ENCODE data around the gene CD68. TPM values are rescaled to one million over a fixed set of nuclear protein-coding genes. Genes with fewer than 3 reads are reported as not detected.

Gene CD68
- total RNA-seq, 2 donors from 2014 or later = 16.2 to 54.2 TPM

DNA sequence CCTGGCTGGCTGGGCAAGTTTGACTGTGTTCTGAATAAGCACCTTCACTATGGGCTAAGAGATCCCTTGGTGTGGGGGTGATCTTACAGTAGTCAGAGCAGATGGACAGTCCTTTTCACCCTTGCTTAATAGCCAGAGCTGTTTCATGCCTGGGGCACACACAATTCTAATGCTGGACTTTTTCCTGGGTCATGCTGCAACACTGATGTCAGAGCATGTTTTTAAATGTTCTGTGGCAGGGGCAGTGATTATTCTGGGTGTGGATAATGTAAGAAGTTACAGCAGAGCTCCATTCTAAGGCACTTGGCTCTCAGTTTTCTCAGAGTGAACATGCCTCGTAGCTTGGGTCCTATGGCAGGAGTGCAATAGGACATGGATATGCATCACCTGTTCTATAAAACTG lies 4.0 kb upstream of the CD68 start:
- peaks cover 0 to 55% of the 10 kb centered on the region in 2 donors for H3K4me1 ChIP-seq
- H3K4me3 ChIP-seq = no peak overlapping the region
- no peak for DNase-seq (ENCODE audit: low spot score)
- no peaks in the 10 kb centered on the region for H3K9me3 ChIP-seq
- H3K36me3 ChIP-seq = peaks cover 65% of the 10 kb centered on the region
- TF ChIP-seq, protein P1, sequence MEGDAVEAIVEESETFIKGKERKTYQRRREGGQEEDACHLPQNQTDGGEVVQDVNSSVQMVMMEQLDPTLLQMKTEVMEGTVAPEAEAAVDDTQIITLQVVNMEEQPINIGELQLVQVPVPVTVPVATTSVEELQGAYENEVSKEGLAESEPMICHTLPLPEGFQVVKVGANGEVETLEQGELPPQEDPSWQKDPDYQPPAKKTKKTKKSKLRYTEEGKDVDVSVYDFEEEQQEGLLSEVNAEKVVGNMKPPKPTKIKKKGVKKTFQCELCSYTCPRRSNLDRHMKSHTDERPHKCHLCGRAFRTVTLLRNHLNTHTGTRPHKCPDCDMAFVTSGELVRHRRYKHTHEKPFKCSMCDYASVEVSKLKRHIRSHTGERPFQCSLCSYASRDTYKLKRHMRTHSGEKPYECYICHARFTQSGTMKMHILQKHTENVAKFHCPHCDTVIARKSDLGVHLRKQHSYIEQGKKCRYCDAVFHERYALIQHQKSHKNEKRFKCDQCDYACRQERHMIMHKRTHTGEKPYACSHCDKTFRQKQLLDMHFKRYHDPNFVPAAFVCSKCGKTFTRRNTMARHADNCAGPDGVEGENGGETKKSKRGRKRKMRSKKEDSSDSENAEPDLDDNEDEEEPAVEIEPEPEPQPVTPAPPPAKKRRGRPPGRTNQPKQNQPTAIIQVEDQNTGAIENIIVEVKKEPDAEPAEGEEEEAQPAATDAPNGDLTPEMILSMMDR (IDR thresholded peaks at IDR 0.05) = no peak
- no peaks in the 10 kb centered on the region for H3K27me3 ChIP-seq
- no peak overlapping the region for H3K27ac ChIP-seq

DNA sequence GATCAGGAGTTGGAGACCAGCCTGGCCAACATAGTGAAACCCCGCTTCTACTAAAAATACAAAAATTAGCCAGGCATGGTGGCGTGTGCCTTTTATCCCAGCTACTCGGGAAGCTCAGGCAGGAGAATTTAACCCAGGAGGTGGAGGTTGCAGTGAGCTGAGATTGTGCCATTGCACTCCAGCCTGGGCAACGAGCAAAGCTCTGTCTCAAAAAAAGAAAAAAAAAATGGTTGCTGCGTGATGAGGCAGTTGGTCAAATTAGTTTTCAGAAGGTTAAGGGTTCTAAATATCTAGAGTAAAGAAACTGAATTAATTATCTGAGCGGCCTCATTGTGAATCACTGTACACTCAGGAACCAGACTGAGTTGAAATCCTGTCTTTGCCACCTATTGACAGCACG lies 3.5 kb upstream of the CD68 start:
- TF ChIP-seq, protein P1 (IDR thresholded peaks at IDR 0.05) = no peak
- no peaks in the 10 kb centered on the region for H3K9me3 ChIP-seq
- no peak overlapping the region for H3K4me3 ChIP-seq
- DNase-seq (ENCODE audit: low spot score) = no peak
- no peaks in the 10 kb centered on the region for H3K27me3 ChIP-seq
- peaks cover 0 to 59% of the 10 kb centered on the region in 2 donors for H3K4me1 ChIP-seq
- H3K27ac ChIP-seq = no peak overlapping the region
- peaks cover 60% of the 10 kb centered on the region for H3K36me3 ChIP-seq

DNA sequence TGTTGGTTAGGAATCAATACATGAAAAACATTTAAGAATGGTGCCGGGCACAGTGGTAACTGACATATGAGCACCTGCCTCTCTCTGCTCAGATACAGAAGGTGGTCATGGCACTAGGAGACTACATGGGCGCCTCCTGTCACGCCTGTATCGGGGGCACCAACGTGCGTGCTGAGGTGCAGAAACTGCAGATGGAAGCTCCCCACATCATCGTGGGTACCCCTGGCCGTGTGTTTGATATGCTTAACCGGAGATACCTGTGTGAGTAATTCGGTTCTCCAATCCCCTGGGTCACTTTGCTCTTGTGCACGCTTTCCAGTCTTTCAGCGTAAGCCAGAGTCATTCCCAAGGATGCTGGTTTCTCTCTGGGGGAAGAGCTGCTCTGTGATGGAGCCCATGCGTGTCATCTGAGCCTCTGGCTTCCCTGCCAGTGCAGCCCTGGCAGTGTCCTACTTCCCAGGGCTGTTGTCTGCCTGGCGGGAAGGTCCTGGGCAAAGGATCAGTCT lies 3.0 kb upstream of the CD68 start:
- no peak overlapping the region for H3K4me3 ChIP-seq
- H3K9me3 ChIP-seq = no peaks in the 10 kb centered on the region

DNA sequence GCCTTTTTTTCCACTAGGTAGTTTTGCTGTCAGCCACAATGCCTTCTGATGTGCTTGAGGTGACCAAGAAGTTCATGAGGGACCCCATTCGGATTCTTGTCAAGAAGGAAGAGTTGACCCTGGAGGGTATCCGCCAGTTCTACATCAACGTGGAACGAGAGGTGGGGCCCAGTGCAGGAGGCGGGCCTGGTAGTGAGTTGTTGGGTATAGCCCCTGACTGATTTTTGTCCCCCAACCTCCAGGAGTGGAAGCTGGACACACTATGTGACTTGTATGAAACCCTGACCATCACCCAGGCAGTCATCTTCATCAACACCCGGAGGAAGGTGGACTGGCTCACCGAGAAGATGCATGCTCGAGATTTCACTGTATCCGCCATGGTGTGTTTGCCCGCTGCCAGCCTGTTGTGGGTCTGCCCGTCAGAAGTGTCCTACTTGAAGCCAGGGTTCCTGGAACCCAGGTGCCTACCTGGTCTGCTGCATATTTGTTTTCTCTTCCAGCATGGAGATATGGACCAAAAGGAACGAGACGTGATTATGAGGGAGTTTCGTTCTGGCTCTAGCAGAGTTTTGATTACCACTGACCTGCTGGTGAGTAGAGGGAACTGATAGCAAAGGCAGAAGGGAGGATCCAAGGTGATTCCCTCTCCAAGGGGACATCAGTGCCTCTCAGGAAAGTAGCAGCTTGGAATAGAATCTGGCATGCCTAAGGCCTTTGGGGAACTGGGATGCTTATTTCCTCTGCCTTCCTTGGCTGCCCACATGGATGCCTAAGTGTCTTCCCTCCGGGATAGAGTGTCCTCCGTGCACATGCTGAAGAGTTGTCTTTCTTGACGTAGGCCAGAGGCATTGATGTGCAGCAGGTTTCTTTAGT lies 1.9 kb upstream of the CD68 start:
- Histone ChIP-seq H3K27me3 (no peaks in the 10 kb centered on the region), H3K36me3 (peaks cover 54% of the 10 kb centered on the region), H3K9me3 (no peaks in the 10 kb centered on the region), H3K4me3 (no peak overlapping the region), H3K4me1 (peaks cover 0 to 60% of the 10 kb centered on the region in 2 donors), H3K27ac (no peak overlapping the region)
- TF ChIP-seq, protein P1 (IDR thresholded peaks at IDR 0.05) = no peak
- DNase-seq (ENCODE audit: low spot score) = no peak

More for the DNA sequence above, 3.0 kb upstream of the CD68 start:
- TF ChIP-seq, protein P1 (IDR thresholded peaks at IDR 0.05) = no peak
- DNase-seq (ENCODE audit: low spot score) = no peak
- Histone ChIP-seq H3K36me3 (peaks cover 55% of the 10 kb centered on the region), H3K27me3 (no peaks in the 10 kb centered on the region), H3K27ac (no peak overlapping the region), H3K4me1 (peaks cover 0 to 59% of the 10 kb centered on the region in 2 donors)

DNA sequence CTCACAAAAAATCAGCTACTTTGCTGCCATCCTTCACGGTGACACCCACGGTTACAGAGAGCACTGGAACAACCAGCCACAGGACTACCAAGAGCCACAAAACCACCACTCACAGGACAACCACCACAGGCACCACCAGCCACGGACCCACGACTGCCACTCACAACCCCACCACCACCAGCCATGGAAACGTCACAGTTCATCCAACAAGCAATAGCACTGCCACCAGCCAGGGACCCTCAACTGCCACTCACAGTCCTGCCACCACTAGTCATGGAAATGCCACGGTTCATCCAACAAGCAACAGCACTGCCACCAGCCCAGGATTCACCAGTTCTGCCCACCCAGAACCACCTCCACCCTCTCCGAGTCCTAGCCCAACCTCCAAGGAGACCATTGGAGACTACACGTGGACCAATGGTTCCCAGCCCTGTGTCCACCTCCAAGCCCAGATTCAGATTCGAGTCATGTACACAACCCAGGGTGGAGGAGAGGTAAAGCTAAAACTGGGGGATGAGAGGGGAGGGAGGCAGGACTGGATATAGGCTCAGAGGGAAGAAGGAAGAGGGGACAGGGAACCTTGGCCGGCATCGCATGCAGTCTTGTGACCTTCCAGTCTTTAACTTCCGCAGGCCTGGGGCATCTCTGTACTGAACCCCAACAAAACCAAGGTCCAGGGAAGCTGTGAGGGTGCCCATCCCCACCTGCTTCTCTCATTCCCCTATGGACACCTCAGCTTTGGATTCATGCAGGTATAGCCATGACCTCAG lies 581 bp downstream of the CD68 start:
- peak overlapping the region; percentile 5 to 34 for H3K4me3 ChIP-seq
- H3K27me3 ChIP-seq = no peaks in the 10 kb centered on the region
- TF ChIP-seq, protein P1 (IDR thresholded peaks at IDR 0.05) = no peak
- H3K36me3 ChIP-seq = peaks cover 42% of the 10 kb centered on the region
- peaks cover 0 to 65% of the 10 kb centered on the region in 2 donors for H3K4me1 ChIP-seq
- no peak for DNase-seq (ENCODE audit: low spot score)
- H3K9me3 ChIP-seq = no peaks in the 10 kb centered on the region
- H3K27ac ChIP-seq = peak overlapping the region; percentile 76 to 97
